IPS DF 6.9 (cell line): Measurements from ENCODE around the gene MEOX1.

Source experiments
- DNase-seq: peaks from one replicate; pipeline ENCODE4 v3.0.0-alpha.2; 2013; ENCODE audit warnings: low read depth, low spot score
- H3K27ac ChIP-seq: one replicate; pipeline ENCODE4 v1.5.1; 2013; ENCODE audit warnings: low read length, control low read depth
- H3K27me3 ChIP-seq: 2 replicates; pipeline ENCODE4 v1.6.1; 2013; ENCODE audit warnings: mild to moderate bottlenecking, low read length; ENCODE audit not compliant: control insufficient read depth, insufficient read depth
- H3K36me3 ChIP-seq: 2 replicates; pipeline ENCODE4 v1.6.1; 2013; ENCODE audit warnings: low read length; ENCODE audit not compliant: control insufficient read depth, insufficient read depth
- H3K4me1 ChIP-seq: 2 replicates; pipeline ENCODE4 v1.6.1; 2013; ENCODE audit warnings: low read length; ENCODE audit not compliant: control insufficient read depth, insufficient read depth
- H3K4me3 ChIP-seq: 2 replicates; pipeline ENCODE4 v1.5.1; 2013; ENCODE audit warnings: mild to moderate bottlenecking, low read length
- H3K9me3 ChIP-seq: 2 replicates; pipeline ENCODE4 v1.6.1; 2013; ENCODE audit warnings: low read length, inconsistent platforms; ENCODE audit not compliant: control insufficient read depth, insufficient read depth
- WGBS: extraction: QIAGEN DNeasy Blood & Tissue Kit; methylation state at CpG from one replicate; pipeline ENCODE4 v1.1.7; 2013; ENCODE audit warnings: mixed read lengths, missing lambda C conversion rate; ENCODE audit not compliant: insufficient read length, insufficient coverage; 5-methylcytosine and 5-hydroxymethylcytosine counted together

Gene MEOX1

DNA sequence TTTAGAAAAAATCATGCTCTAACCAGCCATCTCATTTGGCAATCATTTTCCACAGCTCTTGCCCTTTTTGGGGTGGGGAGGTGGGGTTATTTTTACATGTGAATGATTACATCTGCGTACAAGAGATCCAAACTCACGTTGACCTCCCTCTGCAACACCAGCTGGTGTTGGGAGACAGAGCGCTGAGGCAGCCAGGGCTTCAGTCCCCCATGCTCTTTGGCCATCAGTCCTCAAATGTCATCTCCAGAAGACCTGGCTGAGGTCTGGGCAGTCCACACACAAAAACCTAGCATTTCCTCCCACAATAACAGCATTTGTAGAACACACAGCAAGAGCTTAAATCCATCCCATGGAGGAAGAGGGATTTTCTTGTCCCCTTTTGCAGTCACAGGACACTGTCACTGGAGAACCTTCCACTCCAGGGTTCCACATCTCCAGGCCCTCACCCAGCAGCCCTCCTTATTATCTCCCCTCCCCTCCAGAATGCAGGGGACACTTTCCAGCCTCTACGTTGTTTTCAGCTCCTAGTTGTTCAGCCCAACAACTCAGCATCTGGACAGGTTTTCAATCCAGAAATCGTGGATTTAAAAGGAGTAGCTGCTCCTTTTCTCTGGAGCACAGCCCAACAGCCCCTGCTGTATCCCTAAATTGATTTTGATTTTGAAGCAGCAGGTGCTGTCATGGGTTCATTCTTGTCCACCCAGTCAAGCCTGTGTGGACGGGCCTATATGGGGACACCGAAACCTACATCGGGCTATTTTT is 21.1 kb downstream of the MEOX1 start:
- WGBS: no CpG with 5 or more reads among the region's 8 CpGs
- H3K27ac ChIP-seq: no peak overlapping the region
- H3K9me3 ChIP-seq: no peaks in the 10 kb centered on the region
- no peaks in the 10 kb centered on the region for H3K36me3 ChIP-seq
- 0 out of 2 replicates have a peak, but pooled peaks cover 3% of the 10 kb centered on the region for H3K4me1 ChIP-seq
- no peaks in the 10 kb centered on the region for H3K27me3 ChIP-seq
- no peak for DNase-seq
- H3K4me3 ChIP-seq: no peak overlapping the region

DNA sequence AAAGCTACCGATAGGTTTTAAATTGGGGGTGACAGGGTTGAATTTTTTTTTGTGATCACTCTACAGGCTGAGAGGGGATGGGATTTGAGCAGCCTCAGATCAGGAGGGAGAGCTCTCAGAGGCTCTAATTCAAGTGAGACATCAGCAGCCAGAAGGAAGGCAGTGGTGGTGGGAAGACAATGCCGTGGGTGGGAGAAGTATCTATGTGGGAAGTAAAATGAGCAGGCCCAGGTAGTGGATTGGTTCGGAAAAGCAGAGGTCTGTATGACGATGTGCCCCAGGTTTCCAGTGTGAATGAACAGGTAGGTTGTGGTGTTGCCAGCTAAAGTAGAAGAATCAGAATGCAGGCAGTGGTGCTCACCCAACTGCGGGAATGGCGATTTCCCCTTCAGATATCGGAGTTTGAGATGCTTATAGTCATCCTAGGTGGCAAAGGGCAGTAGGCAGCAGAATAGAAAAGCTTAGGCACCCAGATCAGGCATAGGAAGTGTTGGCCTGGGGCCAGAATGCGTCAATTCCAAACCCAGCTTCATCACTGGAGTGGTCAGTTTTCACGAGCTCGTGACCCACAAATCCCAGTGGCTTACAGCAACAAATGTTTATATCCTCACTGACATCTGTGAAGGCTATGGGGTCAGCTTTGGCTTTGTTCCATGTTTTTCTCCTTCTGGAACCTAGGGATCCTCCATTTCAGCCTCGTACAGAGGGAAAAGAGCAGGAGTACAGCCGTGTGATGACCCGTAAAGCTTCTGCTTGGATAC is 24.0 kb downstream of the MEOX1 start:
- no peak overlapping the region for H3K4me3 ChIP-seq
- H3K9me3 ChIP-seq: no peaks in the 10 kb centered on the region
- 0 out of 2 replicates have a peak, but pooled peaks cover 2% of the 10 kb centered on the region for H3K4me1 ChIP-seq
- no peak for DNase-seq
- no peaks in the 10 kb centered on the region for H3K36me3 ChIP-seq
- H3K27ac ChIP-seq: no peak overlapping the region
- H3K27me3 ChIP-seq: no peaks in the 10 kb centered on the region
- WGBS: no CpG with 5 or more reads among the region's 13 CpGs

GRCh38 chr17:43636426-43636825 is 25.3 kb downstream of the MEOX1 start:
- no peak overlapping the region for H3K4me3 ChIP-seq
- no peak overlapping the region for H3K27ac ChIP-seq
- DNase-seq: no peak
- no CpG with 5 or more reads among the region's 5 CpGs for whole genome bisulfite sequencing
- H3K9me3 ChIP-seq: no peaks in the 10 kb centered on the region
- H3K4me1 ChIP-seq: 0 out of 2 replicates have a peak, but pooled peaks cover 2% of the 10 kb centered on the region
- H3K36me3 ChIP-seq: no peaks in the 10 kb centered on the region
- H3K27me3 ChIP-seq: no peaks in the 10 kb centered on the region

DNA sequence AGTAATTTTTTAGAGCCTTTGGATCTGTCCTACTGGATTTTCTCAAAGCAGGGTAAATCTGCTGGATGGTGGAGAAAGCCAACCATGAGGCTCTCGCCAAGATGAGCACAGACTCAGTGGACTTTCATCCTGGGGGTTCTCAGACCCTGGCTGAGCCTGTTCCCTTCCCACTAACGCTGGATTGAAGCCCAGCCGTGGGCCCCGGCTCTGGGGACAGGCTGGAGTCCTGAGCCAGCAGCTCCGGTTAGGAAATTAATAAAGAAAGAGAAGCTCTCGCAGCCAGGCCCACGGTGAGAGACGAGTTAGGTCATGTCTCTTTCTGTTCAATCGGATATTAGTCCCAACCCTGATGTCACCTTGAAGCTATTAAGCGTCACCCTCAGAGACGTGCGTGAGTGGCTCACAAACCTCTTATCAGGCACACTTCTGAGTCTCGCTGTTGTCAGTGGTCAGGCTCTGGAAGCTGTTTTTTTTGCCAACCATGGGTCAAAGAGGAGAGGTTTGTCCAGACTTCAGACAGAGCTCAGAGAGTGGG is 27.1 kb downstream of the MEOX1 start:
- no CpG with 5 or more reads among the region's 13 CpGs for WGBS
- no peak for DNase-seq
- no peaks in the 10 kb centered on the region for H3K36me3 ChIP-seq
- H3K4me1 ChIP-seq: no peaks in the 10 kb centered on the region
- H3K27me3 ChIP-seq: no peaks in the 10 kb centered on the region
- no peak overlapping the region for H3K27ac ChIP-seq
- no peaks in the 10 kb centered on the region for H3K9me3 ChIP-seq
- no peak overlapping the region for H3K4me3 ChIP-seq

DNA sequence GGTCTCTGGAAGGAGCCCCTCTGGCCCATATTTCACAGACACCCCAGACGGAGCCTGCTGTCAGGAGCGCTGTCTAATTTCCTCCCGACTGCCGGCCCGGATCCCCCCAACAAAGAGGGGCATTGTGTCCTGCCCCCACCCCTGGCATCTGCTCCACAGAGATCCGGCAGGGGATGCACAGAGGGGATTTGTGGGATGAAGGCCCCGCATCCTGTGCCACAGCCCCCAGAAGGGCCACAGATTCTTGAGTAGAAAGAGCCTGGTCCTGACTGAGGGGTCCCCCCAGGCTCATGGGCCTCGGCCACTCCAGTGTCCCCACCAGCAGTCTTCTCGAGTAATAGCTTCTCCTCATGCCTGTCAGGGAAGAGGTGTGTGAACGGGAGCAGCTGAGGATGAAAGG is 29.5 kb downstream of the MEOX1 start:
- no peaks in the 10 kb centered on the region for H3K27me3 ChIP-seq
- DNase-seq: no peak
- H3K36me3 ChIP-seq: no peaks in the 10 kb centered on the region
- no peak overlapping the region for H3K4me3 ChIP-seq
- WGBS: no CpG with 5 or more reads among the region's 10 CpGs
- H3K9me3 ChIP-seq: no peaks in the 10 kb centered on the region
- peaks cover 2% of the 10 kb centered on the region; the same call in 1 of the 2 replicates for H3K4me1 ChIP-seq
- no peak overlapping the region for H3K27ac ChIP-seq

GRCh38 chr17:43631429-43631828 is 30.3 kb downstream of the MEOX1 start:
- no peaks in the 10 kb centered on the region for H3K36me3 ChIP-seq
- H3K27ac ChIP-seq: no peak overlapping the region
- H3K4me3 ChIP-seq: no peak overlapping the region
- no peaks in the 10 kb centered on the region for H3K27me3 ChIP-seq
- H3K4me1 ChIP-seq: peaks cover 2% of the 10 kb centered on the region; the same call in 1 of the 2 replicates
- no peak for DNase-seq
- no peaks in the 10 kb centered on the region for H3K9me3 ChIP-seq
- no CpG with 5 or more reads among the region's 7 CpGs for WGBS

DNA sequence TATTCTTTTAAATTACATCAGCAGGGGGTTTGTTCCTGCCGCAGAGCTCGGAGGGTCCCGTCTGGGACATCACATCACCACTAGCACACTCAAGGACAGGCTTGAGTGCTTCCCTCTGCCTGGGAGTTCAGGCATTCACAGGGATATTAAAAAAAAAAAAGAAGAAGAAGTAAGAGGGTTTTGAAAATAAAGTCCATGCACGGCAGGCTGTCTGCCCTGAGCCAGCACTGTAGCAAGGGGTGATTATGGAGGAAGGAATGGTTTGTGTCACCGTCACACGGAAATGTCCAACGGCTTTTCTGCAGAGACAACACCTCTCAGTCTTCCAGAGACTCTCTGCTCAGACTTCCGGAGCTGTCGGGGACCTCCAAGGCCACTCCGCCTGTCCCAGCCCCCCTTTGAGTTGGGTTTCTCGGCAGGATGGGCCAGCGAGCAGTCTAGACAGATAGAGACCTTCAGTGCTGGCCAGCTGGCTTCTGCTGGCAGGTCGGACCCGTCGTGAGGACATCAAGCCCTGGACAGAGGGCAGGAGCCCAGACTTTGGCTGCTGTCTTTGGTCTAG is 33.6 kb downstream of the MEOX1 start:
- WGBS: no CpG with 5 or more reads among the region's 15 CpGs
- Histone ChIP-seq H3K9me3 (no peaks in the 10 kb centered on the region), H3K4me1 (peaks cover 2% of the 10 kb centered on the region; the same call in 1 of the 2 replicates), H3K4me3 (no peak overlapping the region), H3K27ac (no peak overlapping the region), H3K27me3 (no peaks in the 10 kb centered on the region), H3K36me3 (no peaks in the 10 kb centered on the region)
- no peak for DNase-seq

GRCh38 chr17:43627653-43628052 is 34.1 kb downstream of the MEOX1 start:
- no peaks in the 10 kb centered on the region for H3K36me3 ChIP-seq
- no peaks in the 10 kb centered on the region for H3K9me3 ChIP-seq
- peaks cover 2% of the 10 kb centered on the region; the same call in 1 of the 2 replicates for H3K4me1 ChIP-seq
- H3K27me3 ChIP-seq: no peaks in the 10 kb centered on the region
- no peak overlapping the region for H3K27ac ChIP-seq
- H3K4me3 ChIP-seq: no peak overlapping the region
- WGBS: no CpG with 5 or more reads among the region's 5 CpGs
- DNase-seq: no peak

- WGBS: no CpG with 5 or more reads among the region's 3 CpGs
- Histone ChIP-seq H3K4me1 (peaks cover 2% of the 10 kb centered on the region; the same call in 1 of the 2 replicates), H3K27me3 (no peaks in the 10 kb centered on the region), H3K36me3 (no peaks in the 10 kb centered on the region), H3K9me3 (no peaks in the 10 kb centered on the region), H3K4me3 (no peak overlapping the region), H3K27ac (no peak overlapping the region)
- DNase-seq: no peak
Measured at GRCh38 chr17:43626023-43626422, 35.7 kb downstream of the MEOX1 start.

- Histone ChIP-seq H3K9me3 (no peaks in the 10 kb centered on the region), H3K27me3 (no peaks in the 10 kb centered on the region), H3K4me3 (no peak overlapping the region), H3K4me1 (peaks cover 2% of the 10 kb centered on the region; the same call in 1 of the 2 replicates), H3K36me3 (no peaks in the 10 kb centered on the region), H3K27ac (no peak overlapping the region)
- no peak for DNase-seq
Measured at GRCh38 chr17:43625606-43626005, 36.1 kb downstream of the MEOX1 start.
